Ectodermal cell (in vitro differentiated cells): ENCODE measurements around the gene AVPI1.

Experiments used
- H3K27ac ChIP-seq: 2 replicates; pipeline ENCODE4 v1.7.0; 2013; ENCODE audit warnings: mild to moderate bottlenecking, low read depth, low read length; ENCODE audit not compliant: insufficient read depth, poor library complexity, severe bottlenecking
- H3K27me3 ChIP-seq: 2 replicates; pipeline ENCODE4 v1.7.0; 2013; ENCODE audit warnings: mild to moderate bottlenecking, low read length; ENCODE audit not compliant: insufficient read depth, control insufficient read depth, poor library complexity, severe bottlenecking
- H3K36me3 ChIP-seq: one replicate; pipeline ENCODE4 v1.7.0; 2013; ENCODE audit warnings: low read length; ENCODE audit not compliant: control insufficient read depth, insufficient read depth
- H3K4me1 ChIP-seq: one replicate; pipeline ENCODE4 v1.7.0; 2013; ENCODE audit warnings: low read length; ENCODE audit not compliant: control insufficient read depth, insufficient read depth
- H3K4me3 ChIP-seq: 2 replicates; pipeline ENCODE4 v1.7.0; 2013; ENCODE audit warnings: low read depth, low read length, control low read depth; ENCODE audit not compliant: insufficient read depth
- H3K9me3 ChIP-seq: 2 replicates; pipeline ENCODE4 v1.7.0; 2013; ENCODE audit warnings: mild to moderate bottlenecking, low read length, moderate library complexity; ENCODE audit not compliant: control insufficient read depth
- WGBS, 2 experiments: methylation state at CpG; one replicate each; pipeline ENCODE4 v1.1.7; 2013; ENCODE audit warnings: missing lambda C conversion rate in 2 of 2; 5-methylcytosine and 5-hydroxymethylcytosine counted together

Gene AVPI1

DNA sequence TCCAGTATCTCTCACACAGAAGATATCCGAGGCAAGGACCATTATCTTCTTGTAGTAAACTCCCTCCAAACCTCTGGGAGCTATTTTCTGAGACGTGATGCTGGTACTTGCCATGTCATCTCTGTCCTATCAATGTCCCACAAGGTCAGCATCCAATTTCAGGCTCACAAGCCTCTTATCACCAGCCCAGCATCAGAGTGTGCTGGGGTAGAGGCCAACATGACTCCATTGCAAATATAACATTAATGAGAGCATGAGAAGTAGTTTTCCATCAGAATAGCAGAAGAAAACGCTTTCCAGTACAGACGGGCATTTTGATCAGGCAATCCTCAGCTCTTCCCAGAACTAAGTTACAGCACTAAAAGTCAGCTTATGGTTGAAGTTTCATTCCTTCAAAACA lies 59.3 kb downstream of the AVPI1 start:
- Histone ChIP-seq H3K27ac (no peak overlapping the region), H3K4me3 (no peak overlapping the region), H3K36me3 (no peaks in the 10 kb centered on the region), H3K4me1 (no peaks in the 10 kb centered on the region), H3K9me3 (no peaks in the 10 kb centered on the region), H3K27me3 (no peaks in the 10 kb centered on the region)
- 92 to 97% methylated on average over 4 of the region's 4 CpGs for WGBS, 2 experiments
